ENCODE data around the gene GREB1. TPM values are rescaled to one million over a fixed set of nuclear protein-coding genes. Genes with fewer than 3 reads are reported as not detected.

GREB1 gene
- total and polyA plus RNA-seq, 2 of the 13 experiments (the other 11 are each of a cell fraction or from before 2014, with no cell fraction given): 31.3 to 61.2 TPM

GRCh38 chr2:11514081-11514730 is 19.6 kb upstream of the GREB1 start (continued):
- TF ChIP-seq ZNF280B (CRISPR knock-in tag; IDR thresholded peaks at IDR 0.05; ENCODE audit: borderline replicate concordance) (no peak), MLLT10 (CRISPR knock-in tag; IDR thresholded peaks at IDR 0.05) (no peak), ZMAT3 (CRISPR knock-in tag; conservative IDR thresholded peaks at IDR 0.05) (no peak), ZNF574 (CRISPR knock-in tag; IDR thresholded peaks at IDR 0.05) (no peak), HNF4A (CRISPR knock-in tag; IDR thresholded peaks at IDR 0.05) (peak; percentile 63), ZFP90 (CRISPR knock-in tag; IDR thresholded peaks at IDR 0.05; ENCODE audit: borderline replicate concordance) (0 out of 2 replicates have a peak, but pooled peaks have one; percentile 38), TARDBP (CRISPR knock-in tag; IDR thresholded peaks at IDR 0.05) (peak; percentile 75), ZNF136 (CRISPR knock-in tag; IDR thresholded peaks at IDR 0.05; ENCODE audit: low read depth) (no peak), TRIM24 (CRISPR knock-in tag; IDR thresholded peaks at IDR 0.05) (no peak), KMT2A (CRISPR knock-in tag; IDR thresholded peaks at IDR 0.05) (peak; percentile 6; the same call in 1 of the 2 replicates), ZNF234 (CRISPR knock-in tag; conservative IDR thresholded peaks at IDR 0.05) (no peak), NR1H2 (CRISPR knock-in tag; IDR thresholded peaks at IDR 0.05; ENCODE audit: borderline replicate concordance, low read depth) (no peak), ZNF33B (CRISPR knock-in tag; IDR thresholded peaks at IDR 0.05) (no peak), ZNF12 (CRISPR knock-in tag; IDR thresholded peaks at IDR 0.05) (no peak), ZNF44 (CRISPR knock-in tag; IDR thresholded peaks at IDR 0.05) (no peak), SIX1 (CRISPR knock-in tag; IDR thresholded peaks at IDR 0.05; ENCODE audit: borderline replicate concordance) (0 out of 2 replicates have a peak, but pooled peaks have one; percentile 29), ZNF264 (CRISPR knock-in tag; IDR thresholded peaks at IDR 0.05) (no peak; the same call in 1 of the 2 replicates), SMAD9 (CRISPR knock-in tag; IDR thresholded peaks at IDR 0.05) (no peak)
- TF ChIP-seq, protein P1, sequence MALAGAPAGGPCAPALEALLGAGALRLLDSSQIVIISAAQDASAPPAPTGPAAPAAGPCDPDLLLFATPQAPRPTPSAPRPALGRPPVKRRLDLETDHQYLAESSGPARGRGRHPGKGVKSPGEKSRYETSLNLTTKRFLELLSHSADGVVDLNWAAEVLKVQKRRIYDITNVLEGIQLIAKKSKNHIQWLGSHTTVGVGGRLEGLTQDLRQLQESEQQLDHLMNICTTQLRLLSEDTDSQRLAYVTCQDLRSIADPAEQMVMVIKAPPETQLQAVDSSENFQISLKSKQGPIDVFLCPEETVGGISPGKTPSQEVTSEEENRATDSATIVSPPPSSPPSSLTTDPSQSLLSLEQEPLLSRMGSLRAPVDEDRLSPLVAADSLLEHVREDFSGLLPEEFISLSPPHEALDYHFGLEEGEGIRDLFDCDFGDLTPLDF (CRISPR knock-in tag; IDR thresholded peaks at IDR 0.05): no peak
- TF ChIP-seq, protein P2, sequence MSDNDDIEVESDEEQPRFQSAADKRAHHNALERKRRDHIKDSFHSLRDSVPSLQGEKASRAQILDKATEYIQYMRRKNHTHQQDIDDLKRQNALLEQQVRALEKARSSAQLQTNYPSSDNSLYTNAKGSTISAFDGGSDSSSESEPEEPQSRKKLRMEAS (IDR thresholded peaks at IDR 0.05): peak; percentile 54; the same call in 1 of the 2 replicates
- TF ChIP-seq, protein P3, sequence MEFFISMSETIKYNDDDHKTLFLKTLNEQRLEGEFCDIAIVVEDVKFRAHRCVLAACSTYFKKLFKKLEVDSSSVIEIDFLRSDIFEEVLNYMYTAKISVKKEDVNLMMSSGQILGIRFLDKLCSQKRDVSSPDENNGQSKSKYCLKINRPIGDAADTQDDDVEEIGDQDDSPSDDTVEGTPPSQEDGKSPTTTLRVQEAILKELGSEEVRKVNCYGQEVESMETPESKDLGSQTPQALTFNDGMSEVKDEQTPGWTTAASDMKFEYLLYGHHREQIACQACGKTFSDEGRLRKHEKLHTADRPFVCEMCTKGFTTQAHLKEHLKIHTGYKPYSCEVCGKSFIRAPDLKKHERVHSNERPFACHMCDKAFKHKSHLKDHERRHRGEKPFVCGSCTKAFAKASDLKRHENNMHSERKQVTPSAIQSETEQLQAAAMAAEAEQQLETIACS (CRISPR knock-in tag; IDR thresholded peaks at IDR 0.05): no peak
- TF ChIP-seq, protein P4, sequence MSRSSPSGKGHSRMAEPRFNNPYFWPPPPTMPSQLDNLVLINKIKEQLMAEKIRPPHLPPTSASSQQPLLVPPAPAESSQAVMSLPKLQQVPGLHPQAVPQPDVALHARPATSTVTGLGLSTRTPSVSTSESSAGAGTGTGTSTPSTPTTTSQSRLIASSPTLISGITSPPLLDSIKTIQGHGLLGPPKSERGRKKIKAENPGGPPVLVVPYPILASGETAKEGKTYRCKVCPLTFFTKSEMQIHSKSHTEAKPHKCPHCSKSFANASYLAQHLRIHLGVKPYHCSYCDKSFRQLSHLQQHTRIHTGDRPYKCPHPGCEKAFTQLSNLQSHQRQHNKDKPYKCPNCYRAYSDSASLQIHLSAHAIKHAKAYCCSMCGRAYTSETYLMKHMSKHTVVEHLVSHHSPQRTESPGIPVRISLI (CRISPR knock-in tag; IDR thresholded peaks at IDR 0.05; ENCODE audit: borderline replicate concordance): no peak; the same call in 1 of the 2 replicates

Data from HepG2 (cell line).